OCI-LY3 (cell line): ENCODE measurements around the gene HTR1A.

ENCODE experiments used
- CTCF ChIP-seq: fragments of 200-600, 300-600 bp; sonication (generic); IDR thresholded peaks from 2 replicates; pipeline ENCODE4 v1.5.1; 2014; ENCODE audit warnings: antibody characterized with exemption, low read length, low read depth
- EZH2phosphoT487 ChIP-seq: fragments of 200-600 bp; shearing (Covaris generic); IDR thresholded peaks from 2 replicates; pipeline ENCODE4 v1.6.1; 2018; ENCODE audit warnings: antibody characterized with exemption, mixed run types, low read depth

- TF ChIP-seq CTCF (no peak), EZH2phosphoT487 (no peak)
Observed at GRCh38 chr5:63916786-63917185, 45.5 kb downstream of the HTR1A start.
